ENCODE measurements around the gene CTXN2.

- no peak for TF ChIP-seq NFYB (CRISPR knock-in tag; conservative IDR thresholded peaks at IDR 0.05; ENCODE audit: low read depth)
- TF ChIP-seq IRF2 (CRISPR knock-in tag; IDR thresholded peaks at IDR 0.05; ENCODE audit: borderline replicate concordance, low read depth): no peak
- no peak for TF ChIP-seq EMX1 (CRISPR knock-in tag; IDR thresholded peaks at IDR 0.05)
- TF ChIP-seq CTCF (IDR thresholded peaks at IDR 0.05): no peak
- no peak for TF ChIP-seq NR2C2 (CRISPR knock-in tag; IDR thresholded peaks at IDR 0.05)
These were observed 37.9 kb upstream of the CTXN2 start for GRCh38 chr15:48153526-48153925.
